Brain pericyte (primary cell): ENCODE results near the gene ZNRF1.

Experiments used
- DNase-seq: peaks from one replicate; pipeline ENCODE4 v3.0.0-alpha.2; 2012; ENCODE audit warnings: low read depth, low spot score

The ZNRF1 gene

DNA sequence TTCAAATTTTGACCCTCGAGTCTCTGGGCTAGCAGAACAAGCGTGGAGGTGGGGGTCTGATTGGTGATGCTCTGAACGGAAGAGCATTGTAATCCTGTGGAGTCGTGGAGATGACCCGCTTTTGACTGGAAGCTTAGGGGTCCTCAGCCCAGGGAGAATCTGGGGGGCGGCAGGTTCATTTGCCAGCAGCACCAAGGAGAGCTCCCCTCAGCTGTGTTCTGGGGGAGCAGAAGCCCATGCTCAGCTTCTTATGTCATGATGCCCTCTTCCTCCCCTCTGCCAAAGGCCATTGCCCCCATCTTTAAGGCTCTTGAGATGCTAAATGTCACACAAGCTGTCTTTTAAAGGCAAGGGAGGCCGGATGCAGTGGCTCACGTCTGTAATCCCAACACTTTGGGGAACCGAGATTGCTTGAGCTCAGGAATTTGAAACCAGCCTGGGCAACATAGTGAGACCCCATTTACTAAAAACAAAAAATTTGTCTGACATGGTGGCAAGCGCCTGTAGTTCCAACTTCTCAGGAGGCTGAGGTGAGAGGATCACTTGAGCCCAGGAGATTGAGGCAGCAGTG, 98.5 kb downstream of the ZNRF1 start:
- no peak for DNase-seq

DNA sequence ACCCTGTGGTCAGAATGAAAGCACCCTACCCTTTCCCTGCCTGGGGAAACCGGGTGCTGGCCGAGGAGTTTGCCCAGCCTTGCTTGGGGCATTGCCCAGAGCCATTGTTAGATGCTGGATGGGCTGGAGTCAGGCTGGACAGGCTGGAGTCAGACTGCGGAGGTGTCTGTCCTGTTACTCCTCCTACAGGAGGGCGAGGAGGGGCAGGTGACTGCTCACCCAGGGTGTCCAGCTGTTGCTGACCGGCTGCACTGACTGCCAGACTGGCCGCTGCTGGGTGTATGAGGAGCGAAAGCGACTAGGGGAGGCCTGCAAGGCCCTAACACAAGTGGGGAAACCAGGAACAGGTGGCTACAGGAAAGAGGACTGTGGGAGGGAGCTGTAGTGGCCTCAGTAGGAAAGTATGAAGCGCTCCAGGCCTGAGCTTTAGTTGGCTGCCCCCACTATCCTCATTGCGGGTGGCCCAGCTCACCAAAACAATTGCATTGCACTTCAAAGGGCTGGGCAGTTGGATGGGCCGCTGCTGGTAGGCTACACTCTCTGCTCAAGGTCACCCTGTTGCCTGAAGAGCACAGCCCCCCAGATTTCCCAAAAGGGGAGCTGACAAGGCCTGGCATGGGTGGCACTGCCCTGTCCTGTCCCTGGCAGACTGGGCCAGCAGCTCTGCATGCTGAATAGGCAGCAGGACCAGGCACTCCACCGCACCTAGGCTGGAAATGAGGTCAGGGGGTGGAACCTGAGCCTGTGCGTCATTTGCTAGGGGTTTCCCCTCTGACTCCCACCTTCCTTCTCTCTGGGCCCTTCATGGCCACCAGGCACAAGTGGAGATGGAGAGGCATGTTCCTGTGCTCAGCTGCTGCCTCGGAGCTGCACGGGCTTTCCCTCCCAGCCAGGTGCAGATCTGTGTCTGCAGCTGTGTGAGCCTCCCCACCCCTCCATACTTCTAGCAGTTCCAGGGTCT, 99.4 kb downstream of the ZNRF1 start:
- DNase-seq = no peak

DNA sequence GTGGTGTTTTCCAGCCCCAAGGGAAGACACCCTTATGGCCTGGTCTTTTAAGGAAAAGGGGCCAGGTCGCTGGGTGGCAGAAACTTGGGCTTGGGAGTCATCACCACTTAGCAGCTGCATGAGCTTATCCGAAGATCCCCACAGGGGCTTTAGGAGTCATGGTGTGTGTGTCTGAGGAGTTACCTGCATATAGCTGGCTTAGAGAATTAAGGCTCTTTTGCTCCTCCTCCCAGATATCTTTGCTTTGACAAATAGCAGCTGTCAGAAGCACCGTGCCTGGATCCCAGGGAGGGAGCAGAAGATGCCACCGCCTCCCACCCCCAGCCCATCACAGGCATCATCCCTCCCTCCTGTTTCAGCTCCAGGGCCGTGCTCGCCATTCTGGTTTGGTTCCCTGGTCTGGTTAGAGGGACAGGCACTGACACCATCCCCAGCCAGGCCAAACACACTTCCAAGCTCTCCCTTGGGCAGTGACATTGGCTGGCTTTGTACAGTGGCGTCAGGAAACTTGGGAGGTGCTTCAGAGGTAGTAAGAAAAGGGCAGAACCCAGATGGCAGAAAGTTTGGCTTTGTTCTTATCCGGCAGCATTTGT, 100.3 kb downstream of the ZNRF1 start:
- DNase-seq = no peak

DNA sequence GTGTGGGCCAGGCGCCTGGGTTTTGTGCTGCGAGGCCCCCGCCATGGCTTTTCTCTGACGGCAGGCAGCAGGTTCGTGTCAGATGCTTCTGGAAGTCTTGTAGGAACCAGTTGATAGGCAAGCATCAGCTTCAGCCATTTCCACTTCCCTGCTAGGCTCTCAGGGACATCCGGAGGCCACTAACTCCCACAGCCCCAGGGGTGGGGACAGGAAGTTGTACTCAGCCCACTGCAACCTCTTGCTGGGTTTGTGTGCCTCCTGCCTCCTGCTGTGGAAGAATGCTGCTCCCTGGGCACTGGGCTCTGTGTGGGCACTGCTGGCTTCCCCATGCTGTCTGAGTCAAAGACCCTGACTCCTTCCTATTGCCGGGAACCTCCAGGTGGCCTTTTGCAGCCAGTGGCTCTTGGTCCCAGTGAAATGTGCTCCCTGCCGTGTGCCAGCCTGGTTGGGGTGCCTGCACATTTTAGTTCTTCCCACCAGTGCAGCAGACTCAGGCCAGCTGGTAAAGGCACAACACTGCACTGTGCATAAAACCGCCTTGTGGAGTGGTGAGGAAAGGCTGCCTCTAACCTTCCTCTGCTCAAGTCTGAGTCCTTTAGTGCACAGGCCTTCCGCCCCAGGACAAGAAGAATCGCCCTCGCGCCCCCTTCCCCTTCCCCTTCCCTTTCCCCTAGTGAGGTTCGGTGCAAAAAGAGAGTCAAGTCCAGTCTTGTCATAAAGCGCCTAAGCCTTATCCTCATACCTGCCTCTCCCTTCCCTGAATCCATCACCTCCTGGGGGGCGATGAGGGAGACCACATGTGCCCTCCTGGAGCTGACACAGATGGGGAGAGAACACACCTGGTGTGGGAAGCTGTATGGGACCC, 101.1 kb downstream of the ZNRF1 start:
- DNase-seq = no peak

DNA sequence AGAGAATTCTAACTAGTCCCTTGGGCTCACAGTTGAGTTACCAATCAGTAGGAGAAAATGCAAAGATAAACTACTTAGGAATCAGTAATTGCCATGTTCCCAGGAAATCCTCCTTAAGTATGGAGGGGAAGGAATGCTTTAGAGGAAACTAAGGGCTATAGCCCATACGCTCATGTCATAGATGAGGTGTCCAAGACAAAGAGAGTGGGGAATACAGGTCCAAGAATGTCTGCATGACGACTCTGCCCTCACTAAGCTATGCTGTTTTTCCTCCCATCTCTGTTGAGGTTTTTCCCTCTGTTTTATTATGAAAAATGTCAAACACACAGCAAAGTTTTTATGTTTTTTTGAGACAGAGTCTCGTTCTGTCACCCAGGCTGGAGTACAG, 101.8 kb downstream of the ZNRF1 start:
- DNase-seq = no peak

DNA sequence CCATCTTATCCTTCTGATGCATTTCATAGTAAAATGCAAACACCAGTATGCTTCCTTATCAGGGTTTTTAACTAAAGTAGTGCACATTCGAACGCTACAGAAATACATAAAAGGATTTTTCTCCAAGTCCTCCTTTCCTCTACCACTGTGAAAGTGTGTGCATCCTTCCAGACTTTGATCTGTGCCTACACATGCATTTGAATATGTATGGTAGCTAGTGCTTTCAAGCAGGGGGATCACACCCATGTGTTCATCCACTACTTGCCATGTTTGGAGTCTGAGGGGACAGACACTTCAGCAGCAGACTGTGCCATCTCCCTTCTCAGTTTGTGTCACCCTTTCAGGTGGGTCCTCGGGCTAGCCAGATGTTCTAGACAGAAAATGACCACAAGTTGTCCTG, 102.8 kb downstream of the ZNRF1 start:
- DNase-seq = no peak

DNA sequence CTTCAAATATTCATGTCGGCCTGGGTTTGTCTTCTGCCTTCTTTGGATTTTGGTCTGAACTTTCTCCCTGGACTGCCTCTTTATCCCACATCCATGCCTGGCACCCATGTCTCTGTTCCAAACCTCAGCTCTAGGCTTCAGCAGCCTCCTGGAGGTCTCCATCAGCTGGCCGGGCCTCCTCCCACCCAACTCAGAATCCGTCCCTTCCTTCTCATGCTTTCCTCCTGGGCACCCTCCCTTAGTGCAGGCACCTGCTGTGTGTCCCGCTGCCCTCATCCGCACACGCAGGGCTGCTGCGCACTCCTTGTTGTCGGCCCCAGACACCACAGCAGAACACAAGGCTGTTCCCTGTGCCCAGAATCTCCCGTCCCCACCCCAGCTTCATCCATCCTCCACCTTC, 103.8 kb downstream of the ZNRF1 start:
- DNase-seq = no peak

DNA sequence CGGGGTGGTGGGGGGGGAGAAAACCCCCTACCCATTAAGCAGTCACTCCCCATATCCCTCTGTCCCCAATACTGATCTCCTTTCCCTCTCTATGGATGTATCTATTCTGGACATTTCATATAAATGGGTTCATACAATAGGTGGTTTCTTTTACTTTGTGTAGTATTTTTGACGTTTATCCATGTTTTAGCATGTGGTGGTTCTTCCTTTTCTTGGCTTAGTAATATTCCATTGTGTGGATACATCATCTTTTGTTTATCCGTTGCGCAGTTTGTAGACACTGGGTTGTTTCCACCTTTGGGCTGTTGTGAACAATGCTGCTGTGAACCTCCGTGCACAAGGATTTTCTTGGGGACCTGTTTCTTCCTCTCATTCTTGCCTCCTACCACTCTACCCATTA, 105.2 kb downstream of the ZNRF1 start:
- DNase-seq = no peak

DNA sequence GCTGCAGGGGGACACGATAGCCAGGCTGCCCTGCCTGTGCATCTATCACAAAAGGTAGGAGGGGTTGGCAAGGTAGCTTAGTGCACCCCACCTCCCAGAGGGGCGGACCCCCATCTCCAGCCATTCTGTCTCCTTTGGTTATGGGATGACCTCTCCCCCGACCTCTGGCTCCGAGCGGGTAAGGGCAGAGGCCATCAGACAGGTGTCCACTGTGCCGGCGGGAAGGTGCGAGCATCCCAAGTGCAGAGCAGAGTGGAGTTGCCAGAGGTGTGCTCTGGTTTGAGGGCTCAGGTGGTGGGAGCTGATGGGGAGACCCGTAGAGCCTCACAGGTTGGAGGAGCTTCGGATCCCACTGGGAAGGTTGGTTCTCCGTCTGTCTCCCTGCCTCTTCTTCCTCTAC, 106.0 kb downstream of the ZNRF1 start:
- DNase-seq = no peak

DNA sequence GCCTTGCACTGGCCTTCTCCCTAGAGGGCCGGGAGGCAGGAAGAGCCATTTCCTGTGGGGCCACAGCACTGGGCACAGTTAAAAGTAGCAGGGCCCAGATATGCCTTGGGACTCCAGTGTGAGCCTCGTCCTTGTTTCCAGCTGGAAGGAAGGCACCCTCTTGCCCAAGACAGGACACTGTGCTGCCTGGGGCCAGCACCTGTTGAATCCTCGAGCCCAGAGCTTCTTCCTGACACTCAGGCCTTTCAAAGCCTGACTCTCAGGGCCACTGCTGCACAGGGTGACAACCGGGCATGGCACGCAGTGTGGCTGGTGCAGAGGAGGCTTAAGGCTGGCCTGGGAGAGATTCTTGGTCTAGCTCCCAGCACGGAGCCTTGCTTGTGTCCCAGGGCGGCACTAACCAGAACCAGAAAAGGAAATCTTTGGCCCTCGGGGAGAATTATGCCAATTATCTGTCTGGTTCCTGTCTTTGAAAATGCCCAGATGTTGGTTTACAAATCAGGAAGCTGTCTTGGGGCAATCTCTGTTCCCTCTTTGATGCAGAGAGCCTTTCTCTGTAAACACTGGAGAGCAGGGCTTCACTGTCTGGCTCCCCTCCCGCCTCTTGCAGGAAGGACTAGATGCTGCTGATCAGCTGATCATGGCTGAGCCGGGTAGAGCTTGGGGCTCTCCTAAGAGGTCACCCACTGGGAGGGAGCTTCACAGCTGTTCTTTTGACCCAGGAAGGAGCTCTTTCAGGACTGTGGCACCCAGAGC, 106.7 kb downstream of the ZNRF1 start:
- no peak for DNase-seq

DNA sequence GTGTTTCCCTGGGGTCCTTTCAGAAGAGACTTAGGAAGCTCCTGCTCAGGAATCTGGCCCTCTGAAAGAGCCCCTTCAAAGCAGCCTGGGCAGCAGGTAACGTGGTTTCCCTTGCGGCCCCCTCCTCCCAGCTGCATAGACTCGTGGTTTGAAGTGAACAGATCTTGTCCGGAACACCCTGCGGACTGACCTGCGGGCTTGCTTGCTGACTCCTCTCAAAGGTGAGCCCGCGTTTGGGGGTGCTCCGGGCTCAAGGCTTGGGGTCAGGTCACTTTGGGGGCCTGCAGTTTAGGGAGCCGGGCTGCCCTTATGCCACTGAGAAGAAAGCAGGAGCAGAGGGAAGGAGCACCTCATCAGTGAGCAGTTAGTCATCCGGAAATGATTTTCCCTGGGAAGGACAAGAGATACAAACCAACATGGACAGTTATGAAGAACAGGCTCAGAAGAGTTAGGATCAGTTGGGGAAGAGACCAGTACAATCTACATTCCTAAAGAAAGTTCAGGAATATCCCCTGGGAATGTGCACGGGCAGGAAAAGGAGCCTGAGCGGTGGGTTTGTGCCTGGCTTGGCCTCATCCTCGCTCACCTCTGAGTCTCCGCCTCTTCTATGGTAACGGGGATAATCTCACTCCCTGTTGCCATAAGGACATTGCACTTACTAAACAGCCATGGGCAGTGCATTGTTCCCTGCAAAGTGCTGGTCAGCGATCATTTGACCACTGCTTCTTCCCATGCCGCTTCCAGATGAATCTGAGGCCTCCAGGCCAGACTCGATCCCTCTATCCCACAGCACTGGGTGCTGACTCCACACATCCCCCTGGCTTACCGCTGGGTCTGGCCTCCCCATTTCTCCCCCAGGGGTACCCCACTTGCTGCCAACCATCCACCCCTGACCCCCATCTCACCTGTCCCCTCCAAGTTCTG, 107.8 kb downstream of the ZNRF1 start:
- DNase-seq = no peak

DNA sequence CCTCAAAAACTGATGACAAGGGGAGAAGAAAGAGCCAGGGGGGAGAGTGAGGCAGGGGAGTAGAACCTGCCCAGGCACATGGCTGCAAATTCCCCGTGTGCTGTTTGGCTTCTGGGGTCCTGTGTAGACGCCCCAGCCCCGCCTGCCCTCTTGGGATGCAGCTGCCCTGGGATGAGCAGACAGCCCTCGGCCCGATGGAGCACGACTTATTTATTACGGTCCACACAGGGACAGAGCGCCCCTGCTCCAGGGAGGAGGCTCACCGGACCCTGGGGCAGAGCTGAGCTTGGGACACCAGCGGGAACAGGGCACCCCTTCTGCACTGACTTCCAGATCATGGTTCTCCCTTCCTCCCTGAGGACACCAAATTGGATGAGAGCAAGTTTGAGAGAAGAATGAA, 108.7 kb downstream of the ZNRF1 start:
- no peak for DNase-seq

DNA sequence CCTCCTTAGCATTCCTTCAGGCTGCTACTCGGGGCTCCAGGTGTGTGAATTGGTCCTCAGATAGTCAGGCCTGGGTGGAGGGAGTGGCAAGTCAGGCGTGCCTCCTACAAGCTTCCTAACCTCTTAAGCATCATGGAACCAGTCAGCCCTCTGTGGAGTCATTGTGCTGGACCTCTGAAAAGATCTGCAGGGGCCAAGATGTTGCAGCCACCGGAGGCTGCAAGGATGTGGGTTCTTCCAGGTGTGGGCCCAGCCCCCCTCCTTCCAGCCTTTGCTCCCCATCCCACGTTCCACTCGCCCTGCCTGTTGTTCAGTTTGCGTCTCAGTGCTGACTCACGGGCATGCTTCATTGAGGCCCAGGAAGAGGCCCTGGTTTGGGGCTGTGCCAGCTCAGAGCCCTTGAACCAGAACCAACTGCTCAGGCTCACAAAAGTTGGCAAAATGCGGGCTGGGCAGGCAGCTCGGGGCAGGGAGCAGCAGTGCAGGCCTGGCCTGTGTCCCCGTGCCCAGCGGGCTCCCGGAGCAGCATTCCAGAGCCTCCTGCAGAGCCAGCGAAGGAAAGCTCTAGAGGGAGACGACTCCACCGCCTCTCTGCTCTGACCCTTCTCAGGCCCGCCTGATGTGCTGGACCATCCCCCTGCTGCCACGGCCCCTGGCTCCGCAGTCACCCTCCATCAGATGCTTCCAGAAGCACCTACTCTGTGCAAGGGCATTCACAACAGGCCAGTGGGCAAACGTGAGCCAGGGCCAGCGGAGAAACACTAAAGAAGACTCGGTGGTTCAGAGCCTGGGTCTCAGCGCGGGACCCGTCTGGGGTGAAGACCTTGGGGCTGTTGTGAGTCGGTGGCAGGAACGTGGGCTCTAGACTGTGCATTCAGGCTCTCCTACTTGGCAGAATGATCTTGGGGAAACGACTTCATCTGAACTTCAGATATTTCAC, 110.2 kb downstream of the ZNRF1 start:
- DNase-seq = peak; percentile 57

DNA sequence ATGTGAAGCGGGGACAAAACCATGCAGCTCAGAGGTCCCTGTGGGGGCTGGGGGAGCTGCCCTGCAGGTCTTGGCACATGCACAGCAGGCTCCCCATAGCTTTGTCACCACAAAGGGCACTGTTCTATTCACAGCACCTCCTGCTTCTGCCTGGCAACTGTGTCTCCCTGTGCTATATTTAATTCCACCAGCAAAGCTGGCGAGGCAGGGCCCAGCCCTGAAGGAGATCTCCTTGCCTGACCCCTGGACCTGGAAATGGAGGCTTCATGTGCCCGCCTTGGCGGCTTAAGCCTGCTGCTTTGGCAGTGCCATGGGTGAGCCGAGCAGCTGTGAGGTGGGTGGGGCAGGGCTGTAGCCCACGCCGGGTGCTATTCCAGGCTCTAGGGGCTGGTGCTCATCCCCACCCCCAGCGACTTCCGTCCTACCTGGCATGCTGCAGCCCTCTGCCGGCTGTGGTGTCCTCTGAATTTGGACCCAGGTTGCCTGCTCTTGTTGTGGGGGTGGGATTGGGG, 111.0 kb downstream of the ZNRF1 start:
- DNase-seq = no peak

DNA sequence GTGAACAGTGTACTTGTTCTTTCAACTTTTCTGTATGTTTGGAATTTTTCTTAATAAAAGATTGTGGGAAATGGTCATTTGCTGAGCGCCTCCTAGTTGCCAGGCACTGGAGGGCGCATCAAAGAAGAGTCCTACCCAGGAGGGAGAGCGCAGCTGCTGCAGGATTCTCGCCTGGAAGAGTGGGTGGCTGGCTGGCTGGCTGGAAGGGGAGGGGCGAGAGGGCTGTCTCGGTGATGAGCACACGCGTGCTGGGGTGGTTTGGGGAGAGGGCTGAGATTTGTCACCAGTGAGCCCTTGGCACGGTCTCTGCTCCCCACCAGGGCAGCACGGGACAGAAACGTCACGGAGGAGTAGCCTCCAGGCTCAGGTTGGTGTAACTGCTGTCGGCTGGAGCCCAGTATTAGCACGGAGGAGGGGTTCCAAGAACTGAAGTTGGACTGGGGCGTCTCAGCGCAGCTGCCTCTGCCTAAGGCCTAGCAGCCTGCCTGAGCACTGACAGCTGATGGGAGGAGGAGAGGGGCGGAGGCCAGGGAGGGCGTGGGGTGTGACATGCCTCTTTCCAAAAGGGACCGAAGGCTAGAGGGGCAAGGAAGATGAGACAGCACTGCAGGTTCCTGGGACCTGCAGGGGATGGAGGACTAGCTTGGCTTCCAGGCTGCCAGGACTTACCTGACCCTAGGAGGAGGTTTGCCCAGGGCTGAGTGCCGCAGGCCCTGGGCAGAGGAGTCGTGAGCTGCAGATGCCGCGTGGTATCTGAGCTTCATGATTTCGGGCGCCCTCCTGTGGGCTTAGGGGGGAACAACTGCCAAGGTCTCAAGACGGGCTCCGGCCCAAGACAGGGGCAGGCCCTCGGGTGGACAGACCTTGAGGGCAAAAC, 112.1 kb downstream of the ZNRF1 start:
- DNase-seq = peak; percentile 69

DNA sequence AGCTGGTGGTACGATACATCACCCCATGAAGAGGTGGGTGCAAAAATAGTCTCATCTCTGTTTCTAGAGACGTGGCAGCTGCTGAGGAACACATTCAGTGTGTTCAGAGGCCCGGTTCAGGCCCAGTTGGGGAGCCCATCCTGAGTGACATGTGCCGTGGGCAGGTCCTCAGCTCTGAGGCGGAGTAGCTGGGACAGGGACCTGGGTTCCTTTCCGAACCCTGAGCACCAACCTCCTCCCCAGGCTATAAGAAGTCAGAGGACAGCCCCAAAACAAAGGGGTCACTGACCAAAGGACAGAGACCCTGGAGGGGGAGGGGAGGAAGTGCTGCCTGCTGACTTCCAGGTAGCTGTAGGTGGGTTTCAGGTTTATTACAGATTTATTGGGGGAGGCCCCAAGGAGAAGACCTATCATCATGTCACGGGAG, 112.7 kb downstream of the ZNRF1 start:
- no peak for DNase-seq

DNA sequence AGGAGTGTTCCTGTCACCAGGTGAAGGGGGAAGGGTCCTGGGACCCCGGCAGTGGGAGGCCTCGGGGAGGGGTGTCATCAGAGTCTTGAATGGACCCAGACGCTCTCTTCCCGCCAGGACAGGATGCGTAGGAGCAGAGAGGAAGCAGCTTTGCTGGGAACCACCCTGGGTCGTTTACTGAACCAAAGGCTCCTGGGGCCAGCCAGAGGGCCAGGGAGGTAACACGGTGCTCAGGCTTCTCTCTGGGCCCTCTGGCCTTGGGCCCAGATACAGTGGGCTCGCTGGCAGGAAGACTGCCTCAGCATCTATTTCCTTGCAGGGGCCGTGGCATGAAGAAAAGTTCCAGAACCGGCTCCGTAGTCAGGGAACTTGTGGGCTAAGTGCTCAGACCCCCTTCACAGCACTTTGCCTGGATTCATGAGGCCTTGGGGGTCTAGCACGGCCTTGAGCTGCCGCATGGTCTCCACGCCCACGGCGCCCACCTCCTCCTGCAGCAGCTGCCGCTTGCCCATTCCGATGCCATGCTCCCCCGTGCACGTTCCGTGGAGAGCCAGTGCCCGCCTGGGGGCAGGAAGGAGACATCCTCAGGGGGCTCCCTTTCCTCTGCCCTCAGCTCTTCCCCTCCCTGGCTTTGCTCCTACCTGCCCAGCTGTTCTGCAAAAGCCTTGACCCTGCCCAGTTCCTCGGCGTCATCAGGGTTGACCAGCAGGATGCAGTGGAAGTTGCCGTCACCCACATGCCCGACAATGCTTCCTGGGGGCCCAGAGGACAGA, 113.3 kb downstream of the ZNRF1 start:
- DNase-seq = no peak
